HT-29 (cell line): ENCODE data around the gene FLT3. TPM values are rescaled to one million over a fixed set of nuclear protein-coding genes. Genes with fewer than 3 reads are reported as not detected.
A peak's percentile ranks its signal among the peaks of the same experiment; 100 is the strongest.
"Not testable (repeated sequence)": the region's sequence is repeated elsewhere in the genome, so short reads cannot be mapped to it uniquely, and the experiment has no call there.

ENCODE experiments used
- DNase-seq: peaks from one replicate; pipeline ENCODE4 v3.0.0-alpha.2; 2015; ENCODE audit warnings: low spot score
- total RNA-seq: library from RNA; depleted of rRNA; stranded (reverse); fragments of >200 nt; shearing (Covaris generic); gene quantifications from 2 replicates; pipeline ENCODE4 v1.2.3, GENCODE V29; 2014

FLT3 gene
- total RNA-seq, 1 experiment from 2014 or later: not detected

DNA sequence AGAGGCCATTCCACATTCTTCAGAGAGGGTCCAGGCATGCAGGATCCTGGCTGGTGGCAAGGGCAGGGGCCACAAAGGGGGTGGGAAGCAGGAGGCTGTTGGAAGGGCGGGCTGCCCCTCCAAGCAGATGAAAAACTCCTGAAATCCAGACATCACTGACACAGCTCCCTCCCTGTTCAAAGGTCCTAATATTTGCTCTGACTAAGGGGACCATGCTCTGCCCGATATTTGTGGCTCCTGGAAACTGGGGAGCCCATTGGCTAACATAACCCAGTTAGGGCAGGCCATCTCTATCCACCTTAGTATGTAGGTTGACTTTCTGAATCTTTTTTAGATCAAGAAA lies 127.9 kb downstream of the FLT3 start:
- no peak for DNase-seq

DNA sequence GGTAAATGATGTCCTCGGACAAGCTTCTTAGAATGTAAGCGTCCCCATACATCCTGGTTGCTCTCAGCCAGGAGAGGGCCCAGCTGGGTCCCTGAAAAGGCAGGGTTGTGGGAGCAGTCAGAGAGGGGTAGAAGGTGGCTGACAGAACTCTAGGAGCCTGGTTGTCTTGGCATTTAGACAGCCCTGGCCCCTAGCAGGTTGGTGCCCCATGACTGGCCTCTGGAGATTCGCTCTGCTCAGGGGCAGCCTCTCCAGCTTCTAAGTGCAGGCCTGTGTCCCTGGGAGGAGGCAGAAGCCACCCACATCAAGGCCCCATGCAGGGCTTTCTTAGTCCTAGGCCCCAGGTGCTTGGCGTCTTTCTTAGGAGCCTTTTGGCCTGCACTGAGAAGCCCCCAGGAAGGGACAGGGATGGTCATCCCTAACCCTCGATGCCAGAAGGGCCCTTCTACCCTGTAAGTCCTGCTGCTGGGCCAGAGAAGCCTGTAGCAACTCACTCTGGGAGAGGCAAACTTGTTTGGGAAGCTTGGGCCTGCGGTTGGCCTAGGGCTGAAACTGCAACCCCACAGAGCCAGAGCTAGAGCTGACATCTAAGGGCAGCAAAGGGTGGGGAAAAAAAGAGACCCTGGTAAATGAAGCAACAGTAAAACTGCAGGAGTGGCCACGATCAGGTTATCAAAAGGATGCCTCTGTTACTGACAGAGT lies 128.4 kb downstream of the FLT3 start:
- DNase-seq: no peak

DNA sequence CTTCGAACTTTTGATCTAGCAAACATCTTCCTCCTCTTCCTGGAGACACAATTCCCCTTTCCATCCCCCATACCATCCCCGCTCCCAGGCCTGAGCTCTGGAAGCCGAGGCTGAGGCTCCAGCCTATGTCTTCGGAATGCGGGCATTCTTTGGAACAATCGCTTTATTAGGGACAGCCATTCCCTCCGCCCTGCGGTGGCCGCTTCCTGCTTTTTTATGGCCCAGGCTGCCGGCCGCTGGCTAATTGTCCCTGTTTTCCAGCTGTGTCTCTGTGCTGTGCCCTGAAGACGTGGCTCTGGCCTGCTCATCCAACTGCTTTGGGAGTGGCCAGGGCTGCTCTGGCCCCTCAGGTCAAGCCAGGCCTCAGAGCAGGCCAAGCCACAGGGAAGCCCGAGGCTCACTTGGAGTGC lies 129.1 kb downstream of the FLT3 start:
- DNase-seq: no peak

DNA sequence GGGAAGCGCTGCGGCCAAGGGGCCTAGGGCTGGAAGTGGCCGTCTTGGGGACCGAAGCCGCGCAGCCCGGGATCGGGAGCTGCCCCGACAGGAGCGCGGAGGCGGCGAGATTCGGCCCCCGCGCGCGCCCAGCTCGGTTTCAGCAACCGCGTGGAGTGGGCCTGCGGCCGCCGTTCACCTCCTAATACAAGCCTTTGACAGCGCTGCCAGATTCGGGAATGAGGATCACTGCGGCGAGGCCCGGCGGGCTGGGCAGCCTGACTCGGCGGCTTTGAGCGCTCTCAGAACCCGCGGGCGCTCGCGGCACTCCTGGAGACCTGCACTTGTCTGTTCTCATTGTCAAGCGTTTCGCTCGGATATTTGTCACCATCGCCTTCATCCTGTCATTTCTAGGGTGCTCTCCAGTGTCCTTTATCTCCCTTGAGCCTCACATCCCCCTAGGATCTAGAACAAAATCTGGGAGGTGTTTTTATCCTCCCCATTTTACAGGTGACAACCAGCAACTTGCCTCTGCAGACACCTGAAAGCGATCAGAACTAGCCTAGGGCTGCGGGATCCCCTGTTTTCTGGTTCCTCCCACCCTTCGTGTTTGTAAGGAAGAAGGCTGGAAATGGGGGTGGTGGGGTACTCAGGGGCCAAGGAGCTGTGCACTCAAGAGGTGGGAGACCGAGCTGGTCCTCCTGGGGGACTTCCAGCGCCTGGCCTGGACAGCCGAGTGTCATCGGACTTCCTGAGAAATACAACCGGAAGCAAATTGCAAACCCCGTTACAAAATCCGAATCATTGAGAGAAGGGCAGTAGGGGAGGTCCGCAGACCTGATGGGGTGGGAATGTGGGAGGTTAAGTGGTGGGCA lies 129.8 kb downstream of the FLT3 start:
- DNase-seq: no peak

- no peak for DNase-seq
These were observed 130.5 kb downstream of the FLT3 start for GRCh38 chr13:27969866-27970229.

GRCh38 chr13:27969082-27969865 lies 131.1 kb downstream of the FLT3 start, which contains the start of gene CDX2:
Gene CDX2, minus strand, starts transcription at chr13:27969315. Its CDS starts 309 bp downstream, at chr13:27969006.
- peak; percentile 59 for DNase-seq

- DNase-seq: peak; percentile 40
These were observed 131.9 kb downstream of the FLT3 start for GRCh38 chr13:27968316-27969081.

DNA sequence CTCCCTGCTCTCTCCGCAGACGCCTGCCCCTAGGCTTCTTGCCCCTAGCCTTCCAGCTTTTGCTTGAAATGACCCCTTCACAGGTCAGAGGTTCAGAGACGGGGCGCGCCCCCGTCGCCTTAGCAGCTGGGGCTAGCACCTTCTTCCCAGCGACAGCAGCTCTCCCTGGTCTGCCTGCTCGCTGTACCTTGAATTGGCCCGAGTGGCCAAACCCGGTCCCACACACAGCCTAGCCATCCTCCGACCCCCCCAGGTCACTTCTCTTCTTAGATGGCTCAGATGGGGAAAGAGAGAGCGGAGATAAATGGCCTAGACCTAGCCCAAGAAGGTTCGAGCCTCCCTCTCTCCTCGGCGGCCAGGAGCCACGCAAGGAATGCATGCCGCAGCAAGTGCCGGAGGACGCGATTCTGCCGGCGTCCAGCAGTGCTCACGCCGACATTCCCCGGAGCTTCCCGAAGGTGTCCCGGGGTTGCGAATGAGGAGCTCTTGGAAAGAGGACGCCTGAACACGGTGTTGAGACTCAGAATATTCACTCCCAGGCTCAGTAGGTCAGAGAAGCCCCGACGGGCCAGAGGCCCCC lies 132.6 kb downstream of the FLT3 start:
- peak; percentile 52 for DNase-seq

DNA sequence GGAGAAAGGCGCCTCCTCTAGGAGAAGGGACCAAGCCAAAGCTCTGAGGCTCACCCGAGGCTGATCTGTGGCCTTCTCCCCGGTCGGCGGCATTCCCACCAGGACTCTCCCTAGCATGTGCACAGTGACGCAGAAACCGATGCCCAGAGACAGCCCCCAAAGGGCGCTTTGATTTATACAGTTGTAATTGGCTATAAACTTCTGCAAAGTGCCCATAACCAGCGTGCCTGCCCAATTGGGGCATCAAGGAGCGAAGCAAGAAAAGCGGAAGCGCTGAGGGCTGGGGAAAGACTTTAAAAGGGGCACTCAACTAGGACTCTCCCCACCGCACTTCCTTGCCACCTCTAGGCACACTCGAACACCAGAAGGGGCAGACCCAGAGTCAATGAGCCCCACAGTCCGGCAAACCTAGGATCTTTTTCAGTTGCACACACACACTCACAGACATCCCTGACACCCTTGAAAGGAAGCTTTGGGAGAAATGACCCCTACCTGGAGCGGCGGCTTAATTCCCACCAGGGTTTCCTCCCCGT lies 133.1 kb downstream of the FLT3 start:
- DNase-seq: no peak

DNA sequence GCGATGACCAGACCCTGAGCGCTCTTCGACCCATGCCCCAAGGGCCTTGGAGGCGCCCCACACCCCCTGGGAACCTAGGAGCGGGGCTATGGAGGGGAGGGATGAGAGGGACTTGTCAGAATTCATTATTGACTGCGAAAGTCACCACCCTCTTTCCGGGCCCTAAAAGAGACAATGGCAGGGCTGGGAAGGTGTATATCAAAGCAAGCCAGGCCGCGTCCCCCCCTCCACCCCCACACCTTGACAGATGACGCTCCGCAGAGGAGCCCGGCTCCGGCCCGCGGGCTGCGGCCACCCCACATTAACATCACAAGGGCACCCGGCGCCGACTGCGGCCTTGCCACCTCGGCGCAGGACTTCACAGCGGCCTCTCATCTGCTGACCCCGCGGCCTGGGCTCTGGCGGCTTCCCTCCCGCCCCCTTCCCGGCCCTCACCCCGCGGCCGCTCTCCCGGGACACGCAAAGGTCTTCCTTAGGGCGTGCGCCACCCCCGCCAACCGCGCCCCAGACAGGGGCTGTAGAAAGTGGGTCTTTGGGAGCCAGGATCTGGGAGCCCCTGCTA lies 133.7 kb downstream of the FLT3 start:
- DNase-seq: no peak

- peak; percentile 67 for DNase-seq
These were observed 134.4 kb downstream of the FLT3 start for GRCh38 chr13:27965740-27966640.

- no peak for DNase-seq
These were observed 135.0 kb downstream of the FLT3 start for GRCh38 chr13:27965343-27965739.

DNA sequence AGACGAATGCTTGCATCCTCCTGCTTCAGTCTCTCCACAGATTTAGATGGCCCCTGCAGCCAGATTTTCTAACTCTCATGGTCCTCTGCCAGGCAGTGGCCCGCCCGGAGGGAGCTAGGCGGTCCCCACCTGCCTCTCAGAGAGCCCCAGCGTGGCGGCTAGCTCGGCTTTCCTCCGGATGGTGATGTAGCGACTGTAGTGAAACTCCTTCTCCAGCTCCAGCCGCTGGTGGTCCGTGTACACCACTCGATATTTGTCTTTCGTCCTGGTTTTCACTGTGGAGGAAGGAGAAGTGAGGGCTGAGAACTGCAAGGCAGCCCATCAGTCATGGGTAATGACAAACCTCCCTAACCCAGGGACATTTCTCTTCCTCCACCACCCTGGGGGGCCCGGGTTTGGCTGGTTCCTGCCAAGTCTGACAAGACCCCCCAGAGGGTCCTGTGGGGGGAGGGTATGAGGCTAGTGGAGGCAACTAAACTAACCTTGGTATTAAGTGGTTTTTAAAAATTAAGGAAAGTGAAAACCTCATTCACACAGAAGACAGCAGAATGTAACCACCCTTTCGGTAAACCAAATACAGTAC lies 135.5 kb downstream of the FLT3 start:
- DNase-seq: no peak

DNA sequence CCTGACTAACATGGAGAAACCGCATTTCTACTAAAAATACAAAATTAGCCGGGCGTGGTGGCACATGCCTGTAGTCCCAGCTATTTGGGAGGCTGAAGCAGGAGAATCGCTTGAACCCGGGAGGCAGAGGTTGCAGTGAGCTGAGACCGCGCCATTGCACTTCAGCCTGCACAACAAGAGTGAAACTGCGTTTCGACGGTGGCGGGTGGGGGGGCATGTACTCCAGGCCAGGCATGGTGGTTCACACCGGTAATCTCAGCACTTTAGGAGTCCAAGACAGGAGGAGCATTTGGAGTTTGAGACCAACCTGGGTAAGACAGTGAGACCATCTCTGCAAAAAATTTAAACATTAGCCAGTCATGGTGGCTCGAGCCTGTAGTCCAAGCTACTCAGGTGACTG lies 136.2 kb downstream of the FLT3 start:
- not testable (repeated sequence) for DNase-seq

DNA sequence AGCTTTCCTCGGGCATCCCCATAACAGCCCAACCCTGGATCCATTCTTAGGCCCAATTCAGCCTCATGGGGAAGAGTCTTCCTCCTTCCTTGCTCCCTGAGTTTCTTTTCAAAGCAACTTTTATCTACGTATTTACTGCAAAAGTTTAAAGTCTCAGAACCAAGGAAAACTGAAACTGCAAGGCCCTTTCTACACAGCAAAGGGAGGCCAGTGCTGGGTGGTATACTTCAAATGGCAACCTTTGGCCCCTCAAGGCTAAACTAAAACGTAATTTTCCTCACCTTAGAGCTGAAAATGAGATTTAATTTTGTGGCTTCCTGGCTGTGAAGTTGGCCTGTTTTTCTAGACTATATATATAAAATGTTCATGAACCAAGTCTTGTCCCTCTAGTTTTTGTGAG lies 136.9 kb downstream of the FLT3 start:
- no peak for DNase-seq

DNA sequence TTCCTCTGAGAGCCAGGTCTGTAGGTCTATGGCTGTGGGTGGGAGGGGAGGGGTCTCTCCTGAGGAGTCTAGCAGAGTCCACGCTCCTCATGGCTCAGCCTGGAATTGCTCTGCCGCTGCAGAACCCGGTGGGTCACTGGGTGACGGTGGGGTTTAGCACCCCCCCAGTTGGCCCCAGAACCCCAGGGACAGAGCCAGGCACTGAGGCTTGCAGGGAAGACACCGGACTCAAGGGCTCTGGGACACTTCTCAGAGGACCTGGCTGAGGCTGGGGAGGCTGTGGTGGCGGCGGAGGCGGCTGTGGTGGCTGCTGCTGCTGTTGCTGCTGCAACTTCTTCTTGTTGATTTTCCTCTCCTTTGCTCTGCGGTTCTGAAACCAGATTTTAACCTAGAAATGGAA lies 137.4 kb downstream of the FLT3 start:
- no peak for DNase-seq

GRCh38 chr13:27962128-27962841 lies 138.1 kb downstream of the FLT3 start:
- DNase-seq: peak; percentile 41
